ENCODE results near the gene TSHZ1.

DNA sequence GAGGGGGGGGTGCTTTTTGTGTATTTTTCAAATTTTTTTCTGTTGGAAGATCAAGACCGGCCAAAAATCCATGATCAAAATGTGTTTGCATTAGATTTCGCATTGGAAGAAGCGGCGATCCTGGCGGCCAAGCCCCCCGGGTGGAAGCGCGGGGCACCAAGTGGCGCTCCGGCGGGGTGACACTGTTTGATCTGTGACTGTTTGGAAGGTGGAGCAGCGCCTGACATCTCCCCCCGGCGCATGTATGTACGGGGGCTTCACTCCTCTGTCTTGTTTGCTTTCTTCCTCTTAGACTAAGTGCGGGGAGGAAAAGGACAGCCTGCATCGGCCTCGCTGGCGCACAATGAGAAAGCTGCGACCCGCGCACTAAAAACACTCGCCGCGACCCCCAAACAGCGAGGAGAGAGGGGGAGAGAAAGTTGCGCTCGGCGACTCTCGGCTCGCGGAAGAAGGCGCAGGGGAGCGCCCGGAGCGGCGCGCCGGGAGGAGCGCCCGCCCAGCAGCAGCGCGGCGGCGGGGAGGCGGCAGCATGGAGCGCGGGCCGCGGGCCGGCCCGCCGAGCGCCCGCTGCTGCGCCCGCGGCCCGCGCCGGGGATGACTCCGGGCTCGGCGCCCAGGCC, 515 bp downstream of the TSHZ1 start:
- TF ChIP-seq, protein P1, sequence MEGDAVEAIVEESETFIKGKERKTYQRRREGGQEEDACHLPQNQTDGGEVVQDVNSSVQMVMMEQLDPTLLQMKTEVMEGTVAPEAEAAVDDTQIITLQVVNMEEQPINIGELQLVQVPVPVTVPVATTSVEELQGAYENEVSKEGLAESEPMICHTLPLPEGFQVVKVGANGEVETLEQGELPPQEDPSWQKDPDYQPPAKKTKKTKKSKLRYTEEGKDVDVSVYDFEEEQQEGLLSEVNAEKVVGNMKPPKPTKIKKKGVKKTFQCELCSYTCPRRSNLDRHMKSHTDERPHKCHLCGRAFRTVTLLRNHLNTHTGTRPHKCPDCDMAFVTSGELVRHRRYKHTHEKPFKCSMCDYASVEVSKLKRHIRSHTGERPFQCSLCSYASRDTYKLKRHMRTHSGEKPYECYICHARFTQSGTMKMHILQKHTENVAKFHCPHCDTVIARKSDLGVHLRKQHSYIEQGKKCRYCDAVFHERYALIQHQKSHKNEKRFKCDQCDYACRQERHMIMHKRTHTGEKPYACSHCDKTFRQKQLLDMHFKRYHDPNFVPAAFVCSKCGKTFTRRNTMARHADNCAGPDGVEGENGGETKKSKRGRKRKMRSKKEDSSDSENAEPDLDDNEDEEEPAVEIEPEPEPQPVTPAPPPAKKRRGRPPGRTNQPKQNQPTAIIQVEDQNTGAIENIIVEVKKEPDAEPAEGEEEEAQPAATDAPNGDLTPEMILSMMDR (conservative IDR thresholded peaks at IDR 0.05; ENCODE audit: low read depth, low read length): no peak
- TF ChIP-seq EZH2 (IDR thresholded peaks at IDR 0.05; ENCODE audit: low read length, unreplicated experiment): no peak

Data from PC-3 (cell line).